22Rv1 (cell line): ENCODE data around the gene GALNTL6.

ENCODE experiments used
- H3K27ac ChIP-seq: fragments of 450-650 bp; 2 replicates; pipeline ENCODE4 v1.5.1; 2017
- ZFX ChIP-seq: fragments of 450-650 bp; IDR thresholded peaks from 2 replicates; pipeline ENCODE4 v1.6.1; 2017; ENCODE audit warnings: antibody characterized with exemption, borderline replicate concordance
- TF ChIP-seq, protein P1 (sequence below): fragments of 450-650 bp; IDR thresholded peaks from 2 replicates; pipeline ENCODE4 v1.5.1; 2017; ENCODE audit warnings: mild to moderate bottlenecking

The GALNTL6 gene

DNA sequence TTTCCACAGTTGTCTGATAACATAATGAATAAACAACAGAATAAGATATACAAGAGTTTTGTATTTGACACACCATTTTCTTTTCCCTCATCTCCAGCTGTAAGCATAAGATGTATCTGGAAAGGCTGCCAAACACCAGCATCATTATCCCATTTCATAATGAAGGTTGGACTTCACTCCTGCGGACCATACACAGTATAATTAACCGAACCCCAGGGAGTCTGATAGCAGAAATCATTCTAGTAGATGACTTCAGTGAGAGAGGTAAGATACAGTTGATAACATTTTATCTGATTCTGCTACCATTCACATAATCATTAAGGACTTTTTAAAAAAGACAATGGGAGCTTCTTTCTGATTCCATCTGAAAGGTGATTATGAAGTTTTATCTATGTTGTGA is 535.2 kb downstream of the GALNTL6 start:
- TF ChIP-seq ZFX = no peak
- TF ChIP-seq, protein P1, sequence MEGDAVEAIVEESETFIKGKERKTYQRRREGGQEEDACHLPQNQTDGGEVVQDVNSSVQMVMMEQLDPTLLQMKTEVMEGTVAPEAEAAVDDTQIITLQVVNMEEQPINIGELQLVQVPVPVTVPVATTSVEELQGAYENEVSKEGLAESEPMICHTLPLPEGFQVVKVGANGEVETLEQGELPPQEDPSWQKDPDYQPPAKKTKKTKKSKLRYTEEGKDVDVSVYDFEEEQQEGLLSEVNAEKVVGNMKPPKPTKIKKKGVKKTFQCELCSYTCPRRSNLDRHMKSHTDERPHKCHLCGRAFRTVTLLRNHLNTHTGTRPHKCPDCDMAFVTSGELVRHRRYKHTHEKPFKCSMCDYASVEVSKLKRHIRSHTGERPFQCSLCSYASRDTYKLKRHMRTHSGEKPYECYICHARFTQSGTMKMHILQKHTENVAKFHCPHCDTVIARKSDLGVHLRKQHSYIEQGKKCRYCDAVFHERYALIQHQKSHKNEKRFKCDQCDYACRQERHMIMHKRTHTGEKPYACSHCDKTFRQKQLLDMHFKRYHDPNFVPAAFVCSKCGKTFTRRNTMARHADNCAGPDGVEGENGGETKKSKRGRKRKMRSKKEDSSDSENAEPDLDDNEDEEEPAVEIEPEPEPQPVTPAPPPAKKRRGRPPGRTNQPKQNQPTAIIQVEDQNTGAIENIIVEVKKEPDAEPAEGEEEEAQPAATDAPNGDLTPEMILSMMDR = no peak
- no peak overlapping the region for H3K27ac ChIP-seq

DNA sequence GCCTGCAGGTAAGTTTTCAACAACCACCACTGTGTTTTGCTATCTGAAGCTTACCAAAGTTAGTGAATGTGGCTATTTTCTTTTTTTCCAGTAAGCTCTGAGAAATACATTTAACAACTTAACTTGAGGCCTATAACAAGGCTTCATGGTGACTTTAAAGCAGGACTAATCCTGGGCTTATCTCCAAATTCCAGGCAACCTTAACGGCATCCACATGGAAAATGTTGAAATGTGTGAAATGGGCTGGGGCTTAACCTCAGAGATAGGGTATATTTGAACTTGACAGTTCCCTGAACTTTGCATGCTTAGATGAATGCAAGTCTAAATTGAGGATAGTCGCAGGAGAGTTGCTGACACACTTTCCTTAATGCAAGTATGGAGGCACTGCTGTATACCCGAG is 539.2 kb downstream of the GALNTL6 start:
- TF ChIP-seq, protein P1 = no peak
- TF ChIP-seq ZFX = no peak
- no peak overlapping the region for H3K27ac ChIP-seq

DNA sequence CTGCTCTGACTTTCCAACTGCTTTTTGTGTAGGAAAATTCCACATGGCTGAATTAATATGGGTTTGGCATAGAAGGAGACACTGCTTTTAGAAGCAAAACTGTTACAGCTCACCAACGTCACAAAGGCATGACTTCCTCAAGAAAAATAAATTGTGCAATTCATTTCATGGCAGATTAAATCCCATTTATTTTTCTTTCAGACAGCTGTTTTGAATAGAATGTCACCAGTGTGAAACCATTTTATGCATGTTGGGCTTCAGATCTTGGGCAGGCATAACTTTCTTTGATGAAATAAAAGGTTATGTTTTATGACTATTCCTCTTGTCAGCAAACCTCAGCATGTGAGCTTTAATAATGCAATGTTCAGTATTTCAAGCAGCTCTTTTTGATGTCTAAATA is 542.8 kb downstream of the GALNTL6 start:
- no peak for TF ChIP-seq ZFX
- TF ChIP-seq, protein P1 = no peak
- no peak overlapping the region for H3K27ac ChIP-seq

DNA sequence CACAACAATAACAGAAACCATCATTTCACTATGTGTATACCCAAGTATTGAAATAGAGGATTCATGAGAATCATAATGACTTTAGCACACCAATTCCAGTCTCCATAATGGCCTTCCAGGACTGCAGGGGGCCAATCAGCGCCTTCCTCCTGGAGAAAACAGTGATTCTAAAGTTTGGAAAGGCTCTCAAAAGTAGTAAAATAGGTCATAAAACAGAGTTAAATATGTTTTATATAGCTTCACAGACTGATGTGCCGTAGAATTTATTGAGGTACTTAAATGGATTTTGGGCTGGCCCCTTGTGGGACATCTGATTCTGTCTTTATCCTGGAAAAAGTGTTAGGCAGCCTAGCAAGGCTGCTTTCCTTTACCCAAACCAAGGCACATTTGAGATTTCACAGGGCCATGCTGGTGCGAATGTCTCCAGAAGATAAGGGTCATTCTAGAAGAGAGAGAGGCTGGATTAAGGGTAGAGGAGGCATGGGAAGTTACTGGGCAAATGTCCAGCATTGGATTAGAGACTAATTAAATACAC is 543.9 kb downstream of the GALNTL6 start:
- TF ChIP-seq, protein P1 = no peak
- TF ChIP-seq ZFX = no peak
- H3K27ac ChIP-seq = no peak overlapping the region

DNA sequence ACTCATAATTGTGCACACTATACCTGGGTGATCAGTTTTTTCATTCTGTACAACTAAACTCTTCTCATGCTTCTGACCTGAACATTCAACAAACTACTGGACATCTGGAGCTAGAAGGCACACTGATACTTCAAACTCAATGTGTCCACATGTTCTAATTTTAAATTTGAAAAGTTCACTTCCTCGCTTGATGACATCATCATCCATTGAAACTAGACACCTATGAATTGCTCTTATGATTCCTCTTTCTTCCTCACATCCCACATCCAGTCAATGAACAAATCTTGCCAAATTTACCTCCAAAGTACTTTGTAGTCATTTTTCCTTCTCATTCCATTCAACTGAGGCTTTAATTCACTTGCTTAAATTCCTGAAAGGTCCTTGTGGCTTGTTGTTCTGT is 549.4 kb downstream of the GALNTL6 start:
- H3K27ac ChIP-seq = no peak overlapping the region
- no peak for TF ChIP-seq ZFX
- TF ChIP-seq, protein P1 = no peak

DNA sequence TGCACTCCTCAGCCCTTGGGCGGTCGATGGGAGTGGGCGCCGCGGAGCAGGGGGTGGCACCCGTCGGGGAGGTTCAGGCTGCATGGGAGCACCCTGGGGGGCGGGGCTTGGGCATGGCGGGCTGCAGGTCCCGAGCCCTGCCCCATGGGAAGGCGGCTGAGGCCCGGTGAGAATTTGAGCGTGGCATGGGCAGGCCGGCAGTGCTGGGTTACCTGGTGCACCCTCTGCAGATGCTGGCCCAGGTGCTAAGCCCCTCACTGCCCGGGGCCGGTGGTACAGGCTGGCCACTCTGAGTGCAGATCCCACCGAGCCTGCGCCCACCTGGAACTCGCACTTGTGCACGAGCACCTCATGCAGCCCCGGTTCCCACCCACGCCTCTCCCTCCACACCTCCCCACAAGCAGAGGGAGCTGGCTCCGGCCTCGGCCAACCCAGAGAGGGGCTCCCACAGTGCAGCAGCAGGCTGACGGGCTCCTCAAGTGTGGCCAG is 556.3 kb downstream of the GALNTL6 start:
- no peak overlapping the region for H3K27ac ChIP-seq
- TF ChIP-seq ZFX = no peak
- TF ChIP-seq, protein P1 = no peak

DNA sequence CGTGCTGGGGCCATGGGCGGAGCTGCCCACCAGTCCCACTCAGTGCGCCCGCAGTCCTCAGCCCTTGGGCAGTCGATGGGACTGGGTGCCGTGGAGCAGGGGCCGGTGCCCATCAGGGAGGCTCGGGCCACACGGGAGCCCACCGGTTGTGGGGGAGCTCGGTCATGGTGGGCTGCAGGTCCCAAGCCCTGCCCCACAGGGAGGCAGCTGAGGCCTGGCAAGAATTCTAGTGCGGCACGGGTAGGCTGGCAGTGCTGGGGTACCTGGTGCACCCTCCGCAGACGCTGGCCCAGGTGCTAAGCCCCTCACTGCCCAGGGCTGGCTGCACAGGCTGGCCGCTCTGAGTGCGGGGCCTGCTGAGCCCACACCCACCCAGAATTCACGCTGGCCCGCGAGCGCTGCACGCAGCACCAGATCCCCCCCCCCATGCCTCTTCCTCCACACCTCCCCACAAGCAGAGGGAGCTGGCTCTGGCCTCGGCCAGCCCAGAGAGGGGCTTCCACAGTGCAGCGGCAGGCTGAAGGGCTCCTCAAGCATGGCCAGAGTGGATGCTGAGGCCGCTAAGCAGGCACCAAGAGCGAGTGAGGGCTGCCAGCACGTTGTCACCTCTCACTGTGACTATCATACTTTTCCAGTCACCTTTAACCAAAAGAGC is 564.4 kb downstream of the GALNTL6 start:
- H3K27ac ChIP-seq = no peak overlapping the region
- TF ChIP-seq ZFX = no peak
- TF ChIP-seq, protein P1 = no peak
